K562 treated with DMSO at 1 percent for 12 hours (cell line): ENCODE measurements around the gene C1QTNF8. TPM values are rescaled to one million over a fixed set of nuclear protein-coding genes. Genes with fewer than 3 reads are reported as not detected.

Experiments
- total RNA-seq: library from RNA; unstranded; fragments of 300-600 nt; gene quantifications from 2 replicates; pipeline ENCODE4 v1.2.3, GENCODE V29; 2022; ENCODE audit not compliant: insufficient read depth

The C1QTNF8 gene, protein sequence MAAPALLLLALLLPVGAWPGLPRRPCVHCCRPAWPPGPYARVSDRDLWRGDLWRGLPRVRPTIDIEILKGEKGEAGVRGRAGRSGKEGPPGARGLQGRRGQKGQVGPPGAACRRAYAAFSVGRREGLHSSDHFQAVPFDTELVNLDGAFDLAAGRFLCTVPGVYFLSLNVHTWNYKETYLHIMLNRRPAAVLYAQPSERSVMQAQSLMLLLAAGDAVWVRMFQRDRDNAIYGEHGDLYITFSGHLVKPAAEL
- not detected in 2 replicates for total RNA-seq

DNA sequence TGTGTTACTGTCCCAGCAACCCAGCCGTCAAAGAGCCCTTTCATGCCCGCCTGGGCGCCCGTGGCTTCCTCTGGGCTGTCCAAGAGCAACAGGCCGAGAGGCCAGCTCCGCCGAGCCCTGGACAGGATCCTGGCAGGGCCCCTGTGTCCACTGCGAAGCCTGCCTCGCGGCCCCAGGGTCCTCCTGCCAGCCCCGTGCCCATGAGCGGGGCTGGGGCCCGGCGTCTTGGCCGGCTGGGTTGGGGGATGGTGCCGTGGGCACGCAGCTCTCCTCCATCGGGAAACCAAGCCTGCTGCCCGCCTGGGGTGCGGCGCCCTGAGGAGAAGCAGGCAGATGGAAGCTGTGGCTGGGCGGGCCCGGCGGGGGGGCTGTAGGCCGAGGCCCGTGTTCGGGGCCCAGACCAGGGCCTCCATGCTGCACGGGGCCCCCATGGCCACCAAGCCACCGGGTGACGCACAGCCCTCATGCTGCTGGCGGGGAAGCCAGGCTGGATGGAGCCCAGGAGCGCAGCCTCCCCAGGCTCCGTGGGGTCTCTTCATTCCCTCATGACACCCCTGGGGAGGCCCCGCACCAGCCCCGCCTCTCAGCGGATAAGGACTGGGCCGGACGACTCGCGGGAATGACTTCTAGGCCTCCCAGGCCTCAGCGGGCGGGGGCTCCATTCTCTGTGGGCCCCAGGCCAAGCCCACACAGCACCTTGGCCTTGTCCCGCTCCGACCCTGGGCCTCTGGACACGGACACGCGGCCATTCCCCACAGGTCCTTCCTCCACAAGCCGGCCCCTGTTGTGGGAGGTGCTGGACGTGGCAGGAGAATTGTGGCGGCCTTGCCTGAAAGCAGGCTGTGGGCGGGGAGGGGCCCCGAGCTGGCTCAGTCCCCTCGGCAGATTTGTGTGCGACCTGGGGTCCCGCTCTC, at the start of gene C1QTNF8:
C1QTNF8 (minus strand) TSS at position 76 of the 914 bp plus-strand sequence. CDS start 1,322 bp downstream, outside the sequence.

DNA sequence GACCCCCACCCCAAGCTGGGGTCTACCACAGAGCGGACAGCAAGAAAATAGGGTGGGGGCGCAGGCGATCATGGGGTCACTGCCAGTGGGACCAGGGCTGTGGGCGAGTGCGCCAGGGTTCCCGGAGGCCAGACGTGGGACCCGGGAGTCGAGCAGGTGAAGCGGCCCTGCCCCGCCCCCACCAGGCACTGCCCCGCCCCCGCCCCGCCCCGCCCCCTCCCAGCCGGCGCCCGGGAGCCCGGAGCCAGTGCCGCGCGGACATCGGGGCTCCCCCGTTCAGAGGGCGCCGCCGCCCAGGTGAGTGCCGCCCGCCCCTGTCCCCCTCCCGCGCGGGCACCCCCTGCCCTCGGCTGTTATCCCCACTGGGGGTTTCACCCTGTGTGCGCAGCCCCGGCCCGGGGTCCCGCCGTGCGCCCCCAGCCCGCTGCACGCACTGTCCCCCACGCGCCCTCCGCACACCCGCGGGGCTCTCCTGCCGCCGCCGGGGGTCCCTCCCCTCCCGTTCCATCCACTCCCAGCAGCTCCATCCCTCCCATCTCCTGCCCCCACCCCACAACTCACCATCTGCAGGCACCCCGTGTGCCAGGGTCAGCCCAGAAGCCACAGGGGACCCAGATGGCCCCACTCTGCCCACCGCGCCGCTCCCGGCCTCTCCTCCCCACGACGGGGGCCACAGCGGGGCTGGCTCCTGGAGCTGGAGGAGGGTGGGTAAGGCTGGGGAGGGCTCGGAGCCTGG, 23.4 kb downstream of the C1QTNF8 start, which contains the start of gene SSTR5:
SSTR5 (plus strand) TSS at position 222 of the 736 bp plus-strand sequence. CDS start 6,122 bp downstream, outside the sequence.

Other genes starting within 250 kb of the C1QTNF8 start
- 2.3 and 2.9 TPM in 2 replicates for gene LMF1, start 125.3 kb downstream of the C1QTNF8 start, total RNA-seq
- not detected in 2 replicates for gene SOX8, start 114.5 kb downstream of the C1QTNF8 start, total RNA-seq
- gene SSTR5, start 23.5 kb downstream of the C1QTNF8 start, total RNA-seq: not detected in 2 replicates
- gene CACNA1H, start 56.9 kb upstream of the C1QTNF8 start, total RNA-seq: 0.42 TPM in 1 of 2 replicates, not detected in the other
- gene TPSG1, start 129.0 kb upstream of the C1QTNF8 start, total RNA-seq: not detected in 2 replicates
- gene TPSB2, start 133.9 kb upstream of the C1QTNF8 start, total RNA-seq: not detected in 2 replicates
- not detected in 2 replicates for gene TPSAB1, start 144.5 kb upstream of the C1QTNF8 start, total RNA-seq
- gene TPSD1, start 159.8 kb upstream of the C1QTNF8 start, total RNA-seq: not detected in 2 replicates
- gene UBE2I, start 213.4 kb upstream of the C1QTNF8 start, total RNA-seq: 59.0 and 74.5 TPM in 2 replicates
- gene BAIAP3, start 237.4 kb upstream of the C1QTNF8 start, total RNA-seq: 7.6 and 8.0 TPM in 2 replicates